ENCODE data around the gene WBP4.
"Not testable (repeated sequence)": the region's sequence is repeated elsewhere in the genome, so short reads cannot be mapped to it uniquely, and the experiment has no call there.

WBP4 gene

GRCh38 chr13:41075485-41075884 is 14.2 kb downstream of the WBP4 start:
- DNase-seq (ENCODE audit: low read depth in 2 of 3, low spot score in 1 of 3): no peak

- no peak for DNase-seq (ENCODE audit: low read depth in 2 of 3, low spot score in 1 of 3)
These were observed 16.2 kb downstream of the WBP4 start for GRCh38 chr13:41077475-41077874.

DNA sequence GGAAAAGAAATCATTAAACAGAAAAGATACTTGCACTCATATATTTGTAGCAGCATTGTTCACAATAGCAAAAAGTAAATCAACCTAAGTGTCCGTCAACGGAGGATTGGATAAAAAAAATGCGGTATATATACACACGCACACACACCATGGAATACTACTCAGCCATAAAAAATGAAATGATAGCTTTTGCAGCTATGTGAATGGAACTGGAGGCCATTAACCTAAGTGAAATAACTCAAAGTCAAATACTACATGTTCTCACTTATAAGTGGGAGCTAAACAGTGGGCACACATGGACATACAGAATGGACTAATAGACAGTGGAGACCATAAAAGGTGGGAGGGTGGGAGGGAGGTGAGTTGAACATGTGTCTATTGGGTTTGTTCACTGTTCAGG is 18.4 kb downstream of the WBP4 start:
- DNase-seq (ENCODE audit: low read depth in 2 of 3, low spot score in 1 of 3): no peak

DNA sequence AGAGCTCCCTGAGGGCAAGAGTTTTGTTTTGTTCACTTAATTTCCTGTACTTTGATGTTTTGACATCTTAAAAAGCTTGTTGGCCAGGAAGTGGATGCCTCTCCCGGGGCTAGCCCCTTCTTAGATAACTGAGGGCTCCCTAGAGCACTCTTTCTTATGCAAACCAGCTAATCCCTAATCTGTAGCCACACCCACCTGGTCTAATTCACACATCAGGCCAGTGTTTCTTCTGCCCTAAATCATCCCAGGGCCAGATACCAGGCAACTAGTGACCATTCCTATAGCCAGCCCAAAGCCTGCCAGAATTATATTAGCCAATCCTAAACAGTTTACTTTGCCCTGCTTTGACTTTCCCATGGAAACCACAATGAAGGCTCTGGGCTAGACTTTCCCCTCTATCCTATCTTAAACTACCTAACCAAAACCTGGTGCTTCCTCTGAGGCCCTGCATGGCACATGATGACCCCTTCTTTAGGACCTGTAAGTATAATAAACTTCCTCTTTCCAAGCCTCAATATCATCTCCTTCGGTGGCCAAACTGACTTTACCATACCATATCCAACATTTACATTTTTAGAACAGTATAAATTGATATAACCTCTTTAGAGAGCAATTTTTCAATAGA is 24.8 kb downstream of the WBP4 start:
- DNase-seq (ENCODE audit: low read depth in 2 of 3, low spot score in 1 of 3): no peak

DNA sequence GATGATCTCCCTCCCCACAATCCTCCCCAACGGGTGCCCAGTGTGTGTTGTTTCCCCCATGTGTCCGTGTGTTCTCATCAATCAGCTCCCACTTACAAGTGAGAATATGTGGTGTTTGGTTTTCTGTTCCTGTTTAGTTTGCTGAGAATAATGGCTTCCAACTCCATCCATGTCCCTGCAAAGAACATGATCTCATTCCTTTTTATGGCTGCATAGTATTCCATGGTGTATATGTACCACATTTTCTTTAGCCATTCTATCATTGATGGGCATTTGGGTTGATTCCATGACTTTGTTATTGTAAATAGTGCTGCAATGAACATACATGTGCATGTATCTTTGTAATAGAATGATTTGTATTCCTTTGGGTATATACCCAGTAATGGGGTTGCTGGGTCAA is 34.4 kb downstream of the WBP4 start:
- not testable (repeated sequence) for DNase-seq (ENCODE audit: low read depth in 2 of 3, low spot score in 1 of 3)

- no peak for DNase-seq (ENCODE audit: low read depth in 2 of 3, low spot score in 1 of 3)
These were observed 37.5 kb downstream of the WBP4 start for GRCh38 chr13:41098761-41099160.

- no peak for DNase-seq (ENCODE audit: low read depth in 2 of 3, low spot score in 1 of 3)
These were observed 38.7 kb downstream of the WBP4 start for GRCh38 chr13:41099986-41100385.

- no peak for DNase-seq (ENCODE audit: low read depth in 2 of 3, low spot score in 1 of 3)
These were observed 45.8 kb downstream of the WBP4 start for GRCh38 chr13:41107104-41107571.

DNA sequence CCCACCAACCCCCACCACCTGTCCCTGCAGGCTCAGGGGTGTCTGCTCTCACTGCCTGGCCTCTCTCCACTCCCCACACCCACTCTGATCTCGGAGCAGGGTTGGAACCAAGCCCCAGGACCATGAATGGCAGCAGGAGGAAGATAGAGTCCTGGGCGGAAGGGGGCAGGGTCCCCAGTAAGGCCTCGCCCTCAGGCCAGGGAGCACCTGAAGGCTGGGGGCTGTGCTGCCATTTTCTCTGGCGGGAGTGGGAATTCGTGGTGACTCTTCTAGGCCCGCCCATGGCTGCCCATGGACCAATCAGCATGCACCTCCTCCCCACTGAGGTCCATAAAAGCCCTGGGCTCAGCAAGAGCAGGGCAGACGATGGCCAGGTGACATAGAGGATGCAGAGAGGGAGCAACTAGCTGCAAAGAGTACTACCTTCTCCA is 46.3 kb downstream of the WBP4 start:
- no peak for DNase-seq (ENCODE audit: low read depth in 2 of 3, low spot score in 1 of 3)

DNA sequence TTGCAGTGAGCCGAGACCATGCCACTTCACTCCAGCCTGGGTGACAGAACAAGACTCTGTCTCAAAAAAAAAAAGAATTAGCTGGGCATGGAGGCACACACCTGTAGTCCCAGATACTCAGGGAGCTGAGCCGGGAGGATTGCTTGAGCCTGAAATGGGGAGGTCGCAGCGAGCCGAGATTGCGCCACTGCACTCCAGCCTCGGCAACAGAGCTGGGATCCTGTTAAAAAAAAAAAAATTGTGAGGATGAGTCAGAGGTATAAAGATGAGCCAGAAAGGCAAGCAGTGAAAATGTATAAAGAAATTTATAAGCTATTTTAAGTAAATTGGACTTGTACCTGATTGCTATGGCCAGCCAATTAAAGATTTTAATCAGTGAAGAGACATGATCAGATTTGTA is 50.1 kb downstream of the WBP4 start:
- DNase-seq (ENCODE audit: low read depth in 2 of 3, low spot score in 1 of 3): no peak

DNA sequence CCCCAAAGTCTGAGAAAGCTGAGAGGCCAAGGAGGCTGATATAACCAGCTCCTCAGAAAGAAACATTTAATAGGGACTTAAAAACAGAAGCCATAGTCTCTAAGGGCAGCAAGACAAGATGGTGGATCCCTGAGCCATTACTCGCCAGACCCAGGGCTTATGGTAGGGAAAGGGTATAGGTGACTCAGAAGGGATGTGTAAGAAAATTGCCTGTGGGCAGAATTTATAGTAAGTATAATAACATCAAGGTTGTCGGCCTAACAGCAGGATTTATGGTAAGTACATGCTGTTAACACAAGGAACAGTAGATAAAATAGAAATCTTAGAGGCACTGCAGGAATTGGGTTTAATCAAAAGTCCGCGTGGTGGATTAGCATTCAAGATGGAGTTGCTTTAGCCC is 56.6 kb downstream of the WBP4 start:
- no peak for DNase-seq (ENCODE audit: low read depth in 2 of 3, low spot score in 1 of 3)

DNA sequence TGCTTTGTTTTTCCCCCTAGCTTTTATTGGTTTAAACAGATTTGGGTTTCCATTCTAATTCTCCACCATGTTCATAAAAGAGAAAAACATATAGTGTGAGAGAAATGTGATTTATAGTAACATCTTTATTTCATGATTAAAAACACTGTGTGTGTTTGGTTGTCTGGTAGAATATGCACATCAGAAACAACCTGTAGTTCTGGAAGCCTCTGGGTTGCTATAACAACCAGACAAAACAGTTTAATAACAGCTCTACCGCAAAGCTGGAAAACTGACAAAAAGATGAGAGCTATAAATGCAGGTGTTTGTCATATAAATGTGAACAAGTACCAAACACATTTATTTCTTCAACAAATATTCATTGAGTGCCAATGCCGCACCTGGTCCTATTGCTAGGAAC is 61.5 kb downstream of the WBP4 start:
- no peak for DNase-seq (ENCODE audit: low read depth in 2 of 3, low spot score in 1 of 3)

DNA sequence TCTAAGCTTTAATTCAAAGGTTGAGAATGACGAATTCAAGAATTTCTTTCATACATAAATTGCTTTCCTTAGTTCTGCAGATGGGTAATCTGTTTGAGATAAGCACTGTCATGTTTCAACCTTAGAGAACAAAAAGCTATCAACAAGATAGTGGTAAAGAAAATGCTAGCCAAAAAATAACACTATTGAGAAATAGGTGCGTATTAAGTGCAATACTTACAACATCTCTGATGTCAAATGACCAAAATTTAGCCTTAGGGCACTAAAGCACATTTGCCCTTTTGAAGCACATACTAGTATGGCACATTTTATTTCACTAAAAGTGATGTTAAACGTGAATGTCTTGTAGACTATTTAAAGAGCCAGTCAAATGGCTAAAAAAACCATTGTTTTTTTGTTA is 66.4 kb downstream of the WBP4 start:
- no peak for DNase-seq (ENCODE audit: low read depth in 2 of 3, low spot score in 1 of 3)

DNA sequence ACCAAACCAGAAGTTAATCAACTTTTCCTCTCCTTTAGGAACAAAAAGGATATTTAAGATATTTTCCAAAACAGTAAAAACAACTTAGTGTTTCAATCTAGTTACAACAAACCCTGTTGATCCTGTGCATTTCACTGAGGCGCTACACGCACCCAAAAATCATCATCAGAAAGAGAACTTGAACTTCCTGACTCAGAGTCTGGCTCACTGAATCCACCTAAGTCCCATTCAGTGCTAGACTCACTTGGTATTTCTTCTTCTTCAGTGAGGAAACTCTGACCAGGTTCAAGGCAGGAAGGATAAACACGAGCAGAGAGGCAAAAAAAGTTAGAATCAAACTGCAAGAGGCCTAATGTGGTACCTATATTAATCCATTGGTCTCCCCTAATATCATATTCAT is 69.0 kb downstream of the WBP4 start:
- no peak for DNase-seq (ENCODE audit: low read depth in 2 of 3, low spot score in 1 of 3)

- not testable (repeated sequence) for DNase-seq (ENCODE audit: low read depth in 2 of 3, low spot score in 1 of 3)
These were observed 69.9 kb downstream of the WBP4 start for GRCh38 chr13:41131189-41131588.

GRCh38 chr13:41131660-41132511 is 70.6 kb downstream of the WBP4 start:
- DNase-seq (ENCODE audit: low read depth in 2 of 3, low spot score in 1 of 3): not testable (repeated sequence)

DNA sequence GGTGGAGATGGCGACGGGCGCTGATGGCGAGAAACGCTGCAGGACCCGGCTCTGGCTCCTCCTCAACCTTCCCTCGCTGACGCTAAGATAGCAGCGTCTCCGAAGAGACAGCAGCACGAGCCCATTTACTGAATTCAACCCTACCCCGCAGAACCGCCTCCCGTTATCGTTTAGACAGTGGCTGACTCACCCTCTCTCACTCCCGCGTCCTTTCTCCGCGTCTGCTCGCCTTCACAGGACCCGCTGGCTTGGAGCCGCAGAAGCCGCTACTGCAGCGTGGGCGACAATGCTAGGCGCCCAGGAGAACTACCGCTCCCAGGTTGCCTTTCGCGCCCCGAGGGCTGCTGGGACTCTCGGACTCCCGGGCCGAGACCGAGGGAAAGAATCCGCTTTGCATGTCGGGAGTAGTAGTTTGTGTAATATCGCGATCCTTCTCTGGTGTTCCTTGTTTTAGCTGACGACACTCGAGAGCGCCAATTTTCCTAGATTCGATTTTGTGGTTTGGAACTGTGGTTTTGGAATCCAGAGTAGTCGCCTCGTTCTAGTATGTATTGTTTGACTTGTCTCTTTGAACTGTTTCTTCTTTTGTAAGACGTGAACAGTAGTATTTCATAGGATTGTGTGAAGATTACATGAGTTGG is 71.3 kb downstream of the WBP4 start, which contains the start of gene KBTBD6:
TSS of gene KBTBD6 (minus strand) at position 291 of the 641 bp plus-strand sequence. CDS start 291 bp downstream, outside the sequence.
- peak; percentile 89 to 95 (median 94) for DNase-seq (ENCODE audit: low read depth in 2 of 3, low spot score in 1 of 3)

Measured in stimulated activated CD4-positive, alpha-beta T cell treated with anti-CD3 and anti-CD28 coated beads, Interleukin-12 subunit alpha, Interleukin-12 subunit beta, amount 100 ng/mL, for 48 hours (primary cell).